ENCODE data around the gene MAFB. TPM values are rescaled to one million over a fixed set of nuclear protein-coding genes. Genes with fewer than 3 reads are reported as not detected.

The MAFB gene
- total RNA-seq, 2 donors from 2014 or later: 4.0 to 10.9 TPM

- peak; percentile 62 for ATAC-seq
- intact Hi-C loops (cut with DNase I, micrococcal nuclease): no loop called here
- no peak for DNase-seq
Measured at GRCh38 chr20:40668449-40669228, 20.4 kb downstream of the MAFB start.

DNA sequence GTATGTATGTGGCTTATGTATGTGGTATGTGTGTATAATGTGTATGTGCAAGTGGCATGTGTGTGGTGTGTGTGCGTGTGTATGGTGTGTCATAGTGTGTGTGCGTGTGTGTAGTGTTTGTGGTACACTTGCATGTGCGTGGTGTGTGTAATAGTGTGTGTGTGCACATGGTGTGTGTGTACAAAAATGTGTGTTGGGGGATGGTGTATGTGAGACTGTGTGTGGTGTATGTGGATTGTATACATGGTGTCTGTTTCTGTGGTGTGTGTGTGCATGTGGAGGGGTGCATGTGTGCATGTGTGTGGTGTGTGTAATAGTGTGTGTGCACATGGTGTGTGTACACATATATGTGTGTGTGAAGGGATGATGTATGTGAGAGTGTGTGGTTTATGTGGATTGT is 21.5 kb downstream of the MAFB start:
- no peak for ATAC-seq
- intact Hi-C loops (cut with DNase I, micrococcal nuclease): no loop called here

DNA sequence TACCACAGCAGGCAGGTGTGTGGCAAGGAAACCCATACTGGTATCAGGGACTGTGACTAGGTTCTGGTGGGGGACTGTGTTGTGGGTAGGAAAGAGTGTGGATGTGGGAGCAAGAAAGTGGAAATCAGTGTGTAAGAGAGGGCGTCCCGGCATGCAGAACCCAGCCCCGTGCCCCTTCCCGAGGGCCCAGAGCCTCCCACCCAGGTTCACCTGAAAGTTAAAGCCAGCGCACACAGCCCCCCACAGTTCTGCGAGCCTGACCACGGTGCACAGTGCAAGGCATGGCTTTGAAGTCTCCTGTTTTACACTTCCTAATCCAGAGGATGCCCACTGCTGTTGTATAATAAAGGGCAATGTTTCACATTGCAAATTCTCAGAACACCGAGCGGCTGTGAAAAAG is 22.7 kb downstream of the MAFB start:
- ATAC-seq (no peak), DNase-seq (no peak)
- intact Hi-C loops (cut with DNase I, micrococcal nuclease): no loop called here

More for the DNA sequence above, 21.5 kb downstream of the MAFB start:
- DNase-seq: no peak

GRCh38 chr20:40664891-40665290 is 24.1 kb downstream of the MAFB start:
- intact Hi-C loops (cut with DNase I, micrococcal nuclease): no loop called here
- ATAC-seq (no peak), DNase-seq (no peak)

- no peak for ATAC-seq
- intact Hi-C loops (cut with DNase I, micrococcal nuclease): no loop called here
- no peak for DNase-seq
Measured at GRCh38 chr20:40663991-40664880, 24.8 kb downstream of the MAFB start.

GRCh38 chr20:40663304-40663790 is 25.7 kb downstream of the MAFB start:
- DNase-seq (no peak), ATAC-seq (no peak)
- intact Hi-C loops (cut with DNase I, micrococcal nuclease): no loop called here

- ATAC-seq (no peak), DNase-seq (no peak)
- intact Hi-C loops (cut with DNase I, micrococcal nuclease): no loop called here
Measured at GRCh38 chr20:40659567-40659966, 29.5 kb downstream of the MAFB start.

GRCh38 chr20:40658509-40658908 is 30.5 kb downstream of the MAFB start:
- intact Hi-C loops (cut with DNase I, micrococcal nuclease): no loop called here
- no peak for ATAC-seq
- DNase-seq: no peak

DNA sequence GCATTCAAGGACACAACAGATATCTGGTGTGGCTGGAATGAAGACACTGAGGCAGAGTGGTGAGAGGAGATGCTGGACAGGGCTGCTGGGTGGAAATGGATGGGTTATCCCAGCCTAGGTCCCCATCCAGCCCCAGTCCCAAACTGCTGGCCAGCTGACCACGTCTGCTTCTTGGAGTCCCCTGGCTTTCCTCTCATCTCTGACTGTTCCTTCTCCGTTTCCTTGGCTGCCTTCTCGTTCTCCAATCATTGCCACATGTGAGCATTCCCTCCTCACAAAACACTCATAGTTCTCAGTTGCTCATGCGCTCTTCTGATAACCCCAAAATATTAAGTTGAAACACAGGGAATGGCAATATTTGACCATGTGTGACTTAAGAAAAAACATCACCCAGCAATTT is 31.5 kb downstream of the MAFB start:
- DNase-seq (no peak), ATAC-seq (no peak)
- intact Hi-C loops (cut with DNase I, micrococcal nuclease): no loop called here

GRCh38 chr20:40655451-40655850 is 33.6 kb downstream of the MAFB start:
- no peak for ATAC-seq
- DNase-seq: no peak

GRCh38 chr20:40654876-40655275 is 34.2 kb downstream of the MAFB start:
- no peak for DNase-seq
- no peak for ATAC-seq
- intact Hi-C loops (cut with DNase I, micrococcal nuclease): no loop called here

More at GRCh38 chr20:40655451-40655850, 33.6 kb downstream of the MAFB start:
- intact Hi-C loops (cut with DNase I, micrococcal nuclease): no loop called here

DNA sequence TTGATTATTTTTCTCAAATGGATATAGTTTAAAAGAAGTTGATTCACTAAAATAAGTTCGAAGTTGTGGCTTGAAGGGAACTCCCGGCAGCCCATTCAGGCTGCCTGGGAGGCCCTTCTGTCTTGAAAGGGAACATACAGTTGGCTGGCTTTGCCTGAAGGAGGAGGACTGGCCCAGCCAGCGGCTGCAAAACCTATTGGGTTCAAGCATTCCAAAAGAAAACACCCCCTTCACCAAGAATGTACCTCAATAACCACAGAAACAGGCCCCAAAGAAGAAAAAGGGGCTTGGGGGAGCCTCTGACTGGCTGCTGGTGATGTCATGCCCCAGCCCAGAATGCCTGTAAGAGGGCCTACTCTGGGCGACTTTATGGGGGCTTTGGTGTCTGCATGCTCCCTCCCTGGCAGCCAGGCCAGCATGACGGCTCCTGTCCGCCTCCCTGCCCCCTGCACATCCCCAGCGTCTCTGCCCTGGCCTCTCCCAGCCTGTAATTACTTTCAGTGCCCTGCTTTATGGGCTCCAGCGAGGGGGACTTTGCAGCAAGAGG is 36.5 kb downstream of the MAFB start:
- intact Hi-C loops (cut with DNase I, micrococcal nuclease): no loop called here
- no peak for DNase-seq
- ATAC-seq: no peak

DNA sequence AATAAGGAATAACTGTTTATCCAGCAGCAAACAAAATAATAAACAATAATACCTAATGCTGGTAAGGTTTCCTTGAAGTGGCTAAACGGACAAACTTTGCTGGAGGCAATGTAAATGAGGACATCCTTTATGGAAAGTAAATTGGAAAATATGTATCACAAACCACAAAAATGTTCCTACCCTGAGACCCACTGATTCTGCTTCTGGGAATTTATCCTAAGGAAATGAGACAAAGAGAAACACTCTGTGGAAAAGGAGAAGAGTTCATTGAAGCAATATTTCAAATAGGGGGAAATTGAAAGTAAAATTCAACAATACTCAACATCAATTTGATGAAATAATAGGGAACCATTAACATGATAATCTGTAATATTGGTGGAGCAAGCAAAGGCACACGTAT is 37.9 kb downstream of the MAFB start:
- DNase-seq: no peak
- ATAC-seq: no peak
- intact Hi-C loops (cut with DNase I, micrococcal nuclease): no loop called here

- no peak for ATAC-seq
- intact Hi-C loops (cut with DNase I, micrococcal nuclease): no loop called here
Measured at GRCh38 chr20:40650707-40651106, 38.3 kb downstream of the MAFB start.

DNA sequence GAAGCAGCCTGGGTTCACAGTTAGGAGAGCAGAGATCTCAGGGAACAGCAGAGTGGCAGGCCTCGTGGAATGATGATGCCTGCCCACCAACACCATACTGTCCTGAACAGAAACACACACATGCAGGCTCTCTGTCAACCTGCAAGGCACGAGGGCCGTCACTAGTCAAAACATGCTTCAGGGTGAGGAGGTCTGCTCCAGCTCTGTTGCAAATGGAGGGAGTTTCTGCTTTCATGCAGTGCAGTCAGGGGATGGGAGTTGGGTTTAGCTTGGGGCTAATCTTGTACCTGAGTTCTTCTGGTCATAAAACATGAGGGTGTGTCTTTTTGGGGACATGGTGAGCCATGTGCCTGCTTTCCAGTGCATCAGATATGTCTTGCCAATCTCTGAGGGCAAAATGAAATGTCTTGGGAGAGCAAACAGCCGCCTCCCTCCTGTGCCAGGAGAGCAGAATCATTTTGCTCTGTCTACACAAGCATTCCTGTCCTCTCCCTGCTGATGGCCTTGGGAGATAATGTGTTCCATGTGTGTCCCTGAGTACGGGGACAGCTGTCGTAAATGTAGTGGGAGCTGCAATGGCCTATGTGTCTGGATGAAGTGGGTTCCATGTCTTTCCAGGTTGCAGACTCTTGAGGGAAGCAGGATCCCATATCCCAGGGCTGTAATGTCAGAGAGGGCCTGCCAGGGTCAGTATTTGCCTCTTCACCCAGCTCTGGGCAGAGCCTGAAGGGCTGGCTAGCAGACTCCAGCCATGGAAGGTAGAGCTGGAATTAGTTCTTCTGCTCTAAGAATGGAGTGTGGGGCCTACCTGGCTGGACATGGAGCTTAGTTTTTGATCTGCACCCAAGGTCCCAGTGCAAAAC is 40.6 kb downstream of the MAFB start:
- ATAC-seq: no peak
- no peak for DNase-seq

More at GRCh38 chr20:40650707-40651106, 38.3 kb downstream of the MAFB start:
- DNase-seq: no peak

GRCh38 chr20:40646813-40647212 is 42.2 kb downstream of the MAFB start:
- intact Hi-C loops (cut with DNase I, micrococcal nuclease): no loop called here
- no peak for DNase-seq
- ATAC-seq: no peak

More for the DNA sequence above, 40.6 kb downstream of the MAFB start:
- intact Hi-C loops (cut with DNase I, micrococcal nuclease): no loop called here

DNA sequence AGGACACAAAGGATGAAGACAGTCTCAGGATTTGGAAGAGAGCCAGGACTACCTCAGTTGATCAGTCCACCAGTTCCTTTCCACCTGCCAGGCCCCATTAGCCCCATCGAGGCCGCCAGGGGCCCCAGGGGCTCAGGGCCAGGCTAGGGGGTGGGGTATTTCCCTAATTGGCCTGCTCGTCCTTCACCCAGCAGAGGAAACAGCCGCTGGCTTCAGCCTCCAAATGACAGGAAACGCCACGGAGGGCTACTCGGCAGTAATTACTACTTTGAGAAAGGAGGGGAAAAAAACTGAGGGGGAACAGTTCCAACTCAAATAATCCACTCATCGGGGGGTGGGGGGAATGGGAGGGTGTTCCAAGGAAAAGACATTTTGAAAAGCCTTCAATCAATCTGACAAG is 42.7 kb downstream of the MAFB start:
- intact Hi-C loops (cut with DNase I, micrococcal nuclease): no loop called here
- no peak for ATAC-seq

GRCh38 chr20:40644863-40645262 is 44.2 kb downstream of the MAFB start:
- ATAC-seq: no peak
- intact Hi-C loops (cut with DNase I, micrococcal nuclease): no loop called here
- DNase-seq: no peak

More for the DNA sequence above, 42.7 kb downstream of the MAFB start:
- no peak for DNase-seq

- intact Hi-C loops (cut with DNase I, micrococcal nuclease): no loop called here
- DNase-seq: no peak
- ATAC-seq: no peak
Measured at GRCh38 chr20:40643891-40644290, 45.1 kb downstream of the MAFB start.
